K562 (cell line): ENCODE results near the gene PSMB7. TPM values are rescaled to one million over a fixed set of nuclear protein-coding genes. Genes with fewer than 3 reads are reported as not detected.

Experiments
- ARID1B ChIP-seq: fragments of 450-650 bp; IDR thresholded peaks from 2 replicates; pipeline ENCODE4 v1.6.1; 2016; ENCODE audit warnings: antibody characterized with exemption, mild to moderate bottlenecking, inconsistent platforms
- ARNT ChIP-seq, 2 experiments: fragments of 450-650 bp; IDR thresholded peaks; 2 replicates each; pipeline ENCODE4 v1.6.1; 2016; ENCODE audit warnings: mild to moderate bottlenecking in 1 of 2
- ATF7 ChIP-seq: fragments of 450-650 bp; IDR thresholded peaks from 2 replicates; pipeline ENCODE4 v1.7.1; 2014; ENCODE audit warnings: mild to moderate bottlenecking, moderate library complexity
- CREM ChIP-seq: IDR thresholded peaks from 2 replicates; pipeline ENCODE4 v1.6.1; 2014; ENCODE audit warnings: antibody characterized with exemption, low read depth
- CXXC5 ChIP-seq: fragments of 250-450 bp; sonication (Bioruptor Pico); IDR thresholded peaks from 2 replicates; pipeline ENCODE4 v1.8.0; 2022; ENCODE audit warnings: inconsistent platforms, mild to moderate bottlenecking, moderate library complexity
- E2F3 ChIP-seq: fragments of 250-450 bp; sonication (Bioruptor Pico); IDR thresholded peaks from 2 replicates; pipeline ENCODE4 v1.4.0; 2020; ENCODE audit warnings: mild to moderate bottlenecking
- EP300 ChIP-seq: IDR thresholded peaks from 2 replicates; pipeline ENCODE4 v1.6.1; 2012; ENCODE audit warnings: low read length, improper control_type of control experiment
- KLF16 ChIP-seq: IDR thresholded peaks from 2 replicates; pipeline ENCODE4 v1.6.1; 2016; ENCODE audit warnings: antibody characterized with exemption
- NFE2 ChIP-seq: IDR thresholded peaks from 2 replicates; pipeline ENCODE4 v1.6.1; 2014; ENCODE audit warnings: antibody characterized with exemption, low read depth
- PCBP2 ChIP-seq: fragments of 200-400 bp; formaldehyde crosslinking; IDR thresholded peaks from 2 replicates; pipeline ENCODE4 v1.6.1; 2018; ENCODE audit warnings: low read length, low read depth, mild to moderate bottlenecking, moderate library complexity; ENCODE audit not compliant: poor library complexity, severe bottlenecking
- POLR3G ChIP-seq: IDR thresholded peaks from 2 replicates; pipeline ENCODE4 v1.6.1; 2011; ENCODE audit not compliant: insufficient read length, insufficient replicate concordance; ENCODE audit errors: extremely low read depth
- TFAP4 ChIP-seq: sonication (generic); formaldehyde crosslinking; IDR thresholded peaks from 2 replicates; pipeline ENCODE4 v1.8.0; 2022; ENCODE audit warnings: missing genetic modification reagents, mild to moderate bottlenecking, moderate library complexity, borderline replicate concordance
- U2AF1 ChIP-seq: fragments of 200-400 bp; formaldehyde crosslinking; optimal IDR thresholded peaks from 2 replicates; pipeline ENCODE3; 2017; ENCODE audit warnings: mild to moderate bottlenecking, low read depth, low read length, moderate library complexity
- polyA plus RNA-seq, 8 experiments: library from polyadenylated mRNA; depleted of rRNA in 4 of 8; stranded (reverse) in 5 of 8; unstranded in 3 of 8; fragments of >200 nt; fragmentation: Nextera tagmentation in 2 of 8; fragmentation: Illumina TruSeq in 1 of 8; extraction: Ambion mirVana in 2 of 8; extraction: Trizol in 1 of 8; gene quantifications; 2 replicates each; pipeline versions ENCODE4 v1.2.1 to v1.2.3, GENCODE V29; 2011 to 2014; ENCODE audit warnings: inconsistent platforms in 1 of 8, missing spikeins in 1 of 8
- total RNA-seq, 7 experiments: library from RNA; depleted of rRNA in 6 of 7; stranded (reverse); fragments of >200 nt in 6 of 7; fragmentation: Illumina TruSeq in 2 of 7; extraction: Trizol in 2 of 7; gene quantifications; 2 replicates each; pipeline versions ENCODE4 v1.2.1 to v1.2.3, GENCODE V29; 2011 to 2021; ENCODE audit warnings: low replicate concordance in 1 of 7
- TF ChIP-seq, protein P1 (sequence below): fragments of 450-650 bp; IDR thresholded peaks from 2 replicates; pipeline ENCODE4 v1.6.1; 2016; ENCODE audit warnings: mild to moderate bottlenecking, moderate library complexity
- TF ChIP-seq, protein P2 (sequence below): fragments of 250-450 bp; sonication (Bioruptor Pico); IDR thresholded peaks from 2 replicates; pipeline ENCODE4 v1.5.0; 2020; ENCODE audit warnings: mild to moderate bottlenecking

The PSMB7 gene
- total and polyA plus RNA-seq, 9 of the 15 experiments (the other 6 are each of a cell fraction or from before 2014, with no cell fraction given), result 321 to 978 (median 407) TPM

- TF ChIP-seq, protein P1, sequence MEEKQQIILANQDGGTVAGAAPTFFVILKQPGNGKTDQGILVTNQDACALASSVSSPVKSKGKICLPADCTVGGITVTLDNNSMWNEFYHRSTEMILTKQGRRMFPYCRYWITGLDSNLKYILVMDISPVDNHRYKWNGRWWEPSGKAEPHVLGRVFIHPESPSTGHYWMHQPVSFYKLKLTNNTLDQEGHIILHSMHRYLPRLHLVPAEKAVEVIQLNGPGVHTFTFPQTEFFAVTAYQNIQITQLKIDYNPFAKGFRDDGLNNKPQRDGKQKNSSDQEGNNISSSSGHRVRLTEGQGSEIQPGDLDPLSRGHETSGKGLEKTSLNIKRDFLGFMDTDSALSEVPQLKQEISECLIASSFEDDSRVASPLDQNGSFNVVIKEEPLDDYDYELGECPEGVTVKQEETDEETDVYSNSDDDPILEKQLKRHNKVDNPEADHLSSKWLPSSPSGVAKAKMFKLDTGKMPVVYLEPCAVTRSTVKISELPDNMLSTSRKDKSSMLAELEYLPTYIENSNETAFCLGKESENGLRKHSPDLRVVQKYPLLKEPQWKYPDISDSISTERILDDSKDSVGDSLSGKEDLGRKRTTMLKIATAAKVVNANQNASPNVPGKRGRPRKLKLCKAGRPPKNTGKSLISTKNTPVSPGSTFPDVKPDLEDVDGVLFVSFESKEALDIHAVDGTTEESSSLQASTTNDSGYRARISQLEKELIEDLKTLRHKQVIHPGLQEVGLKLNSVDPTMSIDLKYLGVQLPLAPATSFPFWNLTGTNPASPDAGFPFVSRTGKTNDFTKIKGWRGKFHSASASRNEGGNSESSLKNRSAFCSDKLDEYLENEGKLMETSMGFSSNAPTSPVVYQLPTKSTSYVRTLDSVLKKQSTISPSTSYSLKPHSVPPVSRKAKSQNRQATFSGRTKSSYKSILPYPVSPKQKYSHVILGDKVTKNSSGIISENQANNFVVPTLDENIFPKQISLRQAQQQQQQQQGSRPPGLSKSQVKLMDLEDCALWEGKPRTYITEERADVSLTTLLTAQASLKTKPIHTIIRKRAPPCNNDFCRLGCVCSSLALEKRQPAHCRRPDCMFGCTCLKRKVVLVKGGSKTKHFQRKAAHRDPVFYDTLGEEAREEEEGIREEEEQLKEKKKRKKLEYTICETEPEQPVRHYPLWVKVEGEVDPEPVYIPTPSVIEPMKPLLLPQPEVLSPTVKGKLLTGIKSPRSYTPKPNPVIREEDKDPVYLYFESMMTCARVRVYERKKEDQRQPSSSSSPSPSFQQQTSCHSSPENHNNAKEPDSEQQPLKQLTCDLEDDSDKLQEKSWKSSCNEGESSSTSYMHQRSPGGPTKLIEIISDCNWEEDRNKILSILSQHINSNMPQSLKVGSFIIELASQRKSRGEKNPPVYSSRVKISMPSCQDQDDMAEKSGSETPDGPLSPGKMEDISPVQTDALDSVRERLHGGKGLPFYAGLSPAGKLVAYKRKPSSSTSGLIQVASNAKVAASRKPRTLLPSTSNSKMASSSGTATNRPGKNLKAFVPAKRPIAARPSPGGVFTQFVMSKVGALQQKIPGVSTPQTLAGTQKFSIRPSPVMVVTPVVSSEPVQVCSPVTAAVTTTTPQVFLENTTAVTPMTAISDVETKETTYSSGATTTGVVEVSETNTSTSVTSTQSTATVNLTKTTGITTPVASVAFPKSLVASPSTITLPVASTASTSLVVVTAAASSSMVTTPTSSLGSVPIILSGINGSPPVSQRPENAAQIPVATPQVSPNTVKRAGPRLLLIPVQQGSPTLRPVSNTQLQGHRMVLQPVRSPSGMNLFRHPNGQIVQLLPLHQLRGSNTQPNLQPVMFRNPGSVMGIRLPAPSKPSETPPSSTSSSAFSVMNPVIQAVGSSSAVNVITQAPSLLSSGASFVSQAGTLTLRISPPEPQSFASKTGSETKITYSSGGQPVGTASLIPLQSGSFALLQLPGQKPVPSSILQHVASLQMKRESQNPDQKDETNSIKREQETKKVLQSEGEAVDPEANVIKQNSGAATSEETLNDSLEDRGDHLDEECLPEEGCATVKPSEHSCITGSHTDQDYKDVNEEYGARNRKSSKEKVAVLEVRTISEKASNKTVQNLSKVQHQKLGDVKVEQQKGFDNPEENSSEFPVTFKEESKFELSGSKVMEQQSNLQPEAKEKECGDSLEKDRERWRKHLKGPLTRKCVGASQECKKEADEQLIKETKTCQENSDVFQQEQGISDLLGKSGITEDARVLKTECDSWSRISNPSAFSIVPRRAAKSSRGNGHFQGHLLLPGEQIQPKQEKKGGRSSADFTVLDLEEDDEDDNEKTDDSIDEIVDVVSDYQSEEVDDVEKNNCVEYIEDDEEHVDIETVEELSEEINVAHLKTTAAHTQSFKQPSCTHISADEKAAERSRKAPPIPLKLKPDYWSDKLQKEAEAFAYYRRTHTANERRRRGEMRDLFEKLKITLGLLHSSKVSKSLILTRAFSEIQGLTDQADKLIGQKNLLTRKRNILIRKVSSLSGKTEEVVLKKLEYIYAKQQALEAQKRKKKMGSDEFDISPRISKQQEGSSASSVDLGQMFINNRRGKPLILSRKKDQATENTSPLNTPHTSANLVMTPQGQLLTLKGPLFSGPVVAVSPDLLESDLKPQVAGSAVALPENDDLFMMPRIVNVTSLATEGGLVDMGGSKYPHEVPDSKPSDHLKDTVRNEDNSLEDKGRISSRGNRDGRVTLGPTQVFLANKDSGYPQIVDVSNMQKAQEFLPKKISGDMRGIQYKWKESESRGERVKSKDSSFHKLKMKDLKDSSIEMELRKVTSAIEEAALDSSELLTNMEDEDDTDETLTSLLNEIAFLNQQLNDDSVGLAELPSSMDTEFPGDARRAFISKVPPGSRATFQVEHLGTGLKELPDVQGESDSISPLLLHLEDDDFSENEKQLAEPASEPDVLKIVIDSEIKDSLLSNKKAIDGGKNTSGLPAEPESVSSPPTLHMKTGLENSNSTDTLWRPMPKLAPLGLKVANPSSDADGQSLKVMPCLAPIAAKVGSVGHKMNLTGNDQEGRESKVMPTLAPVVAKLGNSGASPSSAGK, result peak; percentile 56; the same call in 1 of the 2 replicates
- 0 out of 2 replicates have a peak, but pooled peaks have one; percentile 22 for TF ChIP-seq KLF16
- TF ChIP-seq ARID1B, result peak; percentile 85
- TF ChIP-seq CXXC5 (CRISPR knock-in tag), result peak; percentile 49
- no peak for TF ChIP-seq ATF7
- peak; percentile 59; the same call in 1 of the 2 replicates for TF ChIP-seq TFAP4 (CRISPR knock-in tag)
- TF ChIP-seq POLR3G, result no peak
- no peak for TF ChIP-seq E2F3 (CRISPR knock-in tag)
- no peak for TF ChIP-seq U2AF1
- no peak; the same call in 1 of the 2 replicates for TF ChIP-seq NFE2
- TF ChIP-seq EP300, result peak; percentile 88
- TF ChIP-seq ARNT (IDR thresholded peaks at IDR 0.05), result peak in 1 of 2 experiments; percentile 50; a peak in 1 of 4 replicates
- TF ChIP-seq CREM, result no peak
- TF ChIP-seq, protein P2, sequence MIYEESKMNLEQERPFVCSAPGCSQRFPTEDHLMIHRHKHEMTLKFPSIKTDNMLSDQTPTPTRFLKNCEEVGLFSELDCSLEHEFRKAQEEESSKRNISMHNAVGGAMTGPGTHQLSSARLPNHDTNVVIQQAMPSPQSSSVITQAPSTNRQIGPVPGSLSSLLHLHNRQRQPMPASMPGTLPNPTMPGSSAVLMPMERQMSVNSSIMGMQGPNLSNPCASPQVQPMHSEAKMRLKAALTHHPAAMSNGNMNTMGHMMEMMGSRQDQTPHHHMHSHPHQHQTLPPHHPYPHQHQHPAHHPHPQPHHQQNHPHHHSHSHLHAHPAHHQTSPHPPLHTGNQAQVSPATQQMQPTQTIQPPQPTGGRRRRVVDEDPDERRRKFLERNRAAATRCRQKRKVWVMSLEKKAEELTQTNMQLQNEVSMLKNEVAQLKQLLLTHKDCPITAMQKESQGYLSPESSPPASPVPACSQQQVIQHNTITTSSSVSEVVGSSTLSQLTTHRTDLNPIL, result no peak
- TF ChIP-seq PCBP2, result no peak
Observed at GRCh38 chr9:124388275-124389048, 26.8 kb downstream of the PSMB7 start (continued).
